A549 (cell line): Measurements from ENCODE around the gene FOS. TPM values are rescaled to one million over a fixed set of nuclear protein-coding genes. Genes with fewer than 3 reads are reported as not detected.

ENCODE experiments used
- CBX8 ChIP-seq: fragments of 200-600 bp; sonication (generic); IDR thresholded peaks from 2 replicates; pipeline ENCODE4 v1.6.1; 2016
- CEBPB ChIP-seq, 2 experiments: fragments of >200 bp in 1 of 2; sonication (Bioruptor Twin) in 1 of 2; formaldehyde crosslinking in 1 of 2; IDR thresholded peaks; 2 replicates each; pipeline ENCODE4 v1.6.1; 2012 to 2016
- CHD2 ChIP-seq: fragments of 150-350 bp; IDR thresholded peaks from 2 replicates; pipeline ENCODE4 v1.6.1; 2014; ENCODE audit warnings: low read length; ENCODE audit not compliant: partially characterized antibody
- CHD4 ChIP-seq: fragments of 200-600 bp; sonication (generic); IDR thresholded peaks from 2 replicates; pipeline ENCODE4 v1.6.1; 2016; ENCODE audit warnings: antibody characterized with exemption, mild to moderate bottlenecking, borderline replicate concordance
- EHMT2 ChIP-seq: fragments of 200-600 bp; sonication (generic); IDR thresholded peaks from 2 replicates; pipeline ENCODE4 v1.6.1; 2016; ENCODE audit warnings: antibody characterized with exemption, low read depth, mild to moderate bottlenecking, moderate library complexity
- EP300 ChIP-seq, 2 experiments: fragments of >200 bp; sonication (Bioruptor Twin); formaldehyde crosslinking; IDR thresholded peaks; 2 replicates in 1 of 2; 3 replicates in 1 of 2; pipeline ENCODE4 v1.6.1; 2016 to 2017
- ESRRA ChIP-seq: fragments of 150-350 bp; IDR thresholded peaks from 2 replicates; pipeline ENCODE4 v1.6.1; 2014; ENCODE audit warnings: mild to moderate bottlenecking, low read length, borderline replicate concordance
- FOXS1 ChIP-seq: fragments of 250-450 bp; sonication (Bioruptor Pico); IDR thresholded peaks from 2 replicates; pipeline ENCODE4 v1.5.0; 2020; ENCODE audit warnings: mild to moderate bottlenecking, moderate library complexity
- HEYL ChIP-seq: fragments of 250-450 bp; sonication (Bioruptor Pico); IDR thresholded peaks from 2 replicates; pipeline ENCODE4 v1.8.0; 2021; ENCODE audit warnings: mild to moderate bottlenecking, moderate library complexity
- HOXA7 ChIP-seq: fragments of 250-450 bp; sonication (Bioruptor Pico); IDR thresholded peaks from 2 replicates; pipeline ENCODE4 v1.5.0; 2020; ENCODE audit warnings: mild to moderate bottlenecking, moderate library complexity
- JUN ChIP-seq, 2 experiments: fragments of >200 bp; sonication (Bioruptor Twin); formaldehyde crosslinking; IDR thresholded peaks; 2 replicates in 1 of 2; 3 replicates in 1 of 2; pipeline ENCODE4 v1.6.1; 2016 to 2017
- KDM5A ChIP-seq: fragments of 200-600 bp; sonication (generic); IDR thresholded peaks from 2 replicates; pipeline ENCODE4 v1.6.1; 2016; ENCODE audit warnings: antibody characterized with exemption, mild to moderate bottlenecking
- MAFK ChIP-seq: fragments of 450-650 bp; IDR thresholded peaks from 2 replicates; pipeline ENCODE4 v1.6.1; 2014; ENCODE audit not compliant: partially characterized antibody
- MAZ ChIP-seq: fragments of 150-350 bp; IDR thresholded peaks from 2 replicates; pipeline ENCODE4 v1.6.1; 2014; ENCODE audit warnings: antibody characterized with exemption, low read depth, low read length, borderline replicate concordance
- MYC ChIP-seq: IDR thresholded peaks from 2 replicates; pipeline ENCODE4 v1.6.1; 2012; ENCODE audit warnings: mild to moderate bottlenecking, inconsistent platforms, low read length, improper control_type of control experiment, borderline replicate concordance
- NFE2L2 ChIP-seq: fragments of 150-350 bp; conservative IDR thresholded peaks from 2 replicates; pipeline ENCODE4 v1.6.1; 2014; ENCODE audit warnings: low read length
- NR3C1 ChIP-seq: fragments of >200 bp; sonication (Bioruptor Twin); formaldehyde crosslinking; IDR thresholded peaks from 3 replicates; pipeline ENCODE4 v1.6.1; 2017
- RAD21 ChIP-seq, 2 experiments: fragments of >200 bp in 1 of 2; sonication (Bioruptor Twin) in 1 of 2; formaldehyde crosslinking in 1 of 2; IDR thresholded peaks in 1 of 2; conservative IDR thresholded peaks in 1 of 2; 2 replicates in 1 of 2; 3 replicates in 1 of 2; pipeline ENCODE4 v1.6.1; 2012 to 2018; ENCODE audit warnings: inconsistent platforms in 1 of 2
- RARB ChIP-seq: fragments of 250-450 bp; sonication (Bioruptor Pico); IDR thresholded peaks from 2 replicates; pipeline ENCODE4 v1.8.0; 2021; ENCODE audit warnings: mild to moderate bottlenecking, moderate library complexity
- RNF2 ChIP-seq: fragments of 200-600 bp; sonication (generic); IDR thresholded peaks from 2 replicates; pipeline ENCODE4 v1.6.1; 2016; ENCODE audit warnings: low read depth, mild to moderate bottlenecking, antibody characterized with exemption, moderate library complexity, borderline replicate concordance
- SREBF2 ChIP-seq: fragments of 450-650 bp; IDR thresholded peaks from 2 replicates; pipeline ENCODE4 v1.6.1; 2014; ENCODE audit warnings: mild to moderate bottlenecking, moderate library complexity
- TFCP2L1 ChIP-seq: fragments of 250-450 bp; sonication (Bioruptor Pico); IDR thresholded peaks from 2 replicates; pipeline ENCODE4 v1.5.0; 2021; ENCODE audit warnings: mild to moderate bottlenecking
- polyA plus RNA-seq, 4 experiments: library from polyadenylated mRNA; depleted of rRNA in 3 of 4; stranded (reverse); fragments of >200 nt; fragmentation: RNase III in 1 of 4; extraction: RNeasy Plus Mini Kit Qiagen cat#74134 plus additional on column Dnase treatment in 1 of 4; gene quantifications; 2 replicates in 3 of 4; 3 replicates in 1 of 4; pipeline ENCODE4 v1.2.3, GENCODE V29; 2011 to 2017
- TF ChIP-seq, protein P1 (sequence below): fragments of 200-600 bp; sonication (generic); IDR thresholded peaks from 2 replicates; pipeline ENCODE4 v1.6.1; 2016; ENCODE audit warnings: antibody characterized with exemption, mild to moderate bottlenecking, moderate library complexity
- TF ChIP-seq, protein P2 (sequence below): IDR thresholded peaks from 2 replicates; pipeline ENCODE4 v1.6.1; 2012
- TF ChIP-seq, protein P3 (sequence below): fragments of >200 bp; sonication (Bioruptor Twin); formaldehyde crosslinking; IDR thresholded peaks from 3 replicates; pipeline ENCODE4 v1.5.1; 2016
- TF ChIP-seq, protein P4 (sequence below): fragments of 150-350 bp; IDR thresholded peaks from 2 replicates; pipeline ENCODE4 v1.6.1; 2014; ENCODE audit warnings: low read depth, mild to moderate bottlenecking, low read length

The FOS gene
- polyA plus RNA-seq, 2 of the 4 experiments (the other 2 are of a cell fraction): 4.2 to 256 TPM

GRCh38 chr14:75283833-75284563 lies 5.4 kb downstream of the FOS start (continued):
- TF ChIP-seq, protein P1, sequence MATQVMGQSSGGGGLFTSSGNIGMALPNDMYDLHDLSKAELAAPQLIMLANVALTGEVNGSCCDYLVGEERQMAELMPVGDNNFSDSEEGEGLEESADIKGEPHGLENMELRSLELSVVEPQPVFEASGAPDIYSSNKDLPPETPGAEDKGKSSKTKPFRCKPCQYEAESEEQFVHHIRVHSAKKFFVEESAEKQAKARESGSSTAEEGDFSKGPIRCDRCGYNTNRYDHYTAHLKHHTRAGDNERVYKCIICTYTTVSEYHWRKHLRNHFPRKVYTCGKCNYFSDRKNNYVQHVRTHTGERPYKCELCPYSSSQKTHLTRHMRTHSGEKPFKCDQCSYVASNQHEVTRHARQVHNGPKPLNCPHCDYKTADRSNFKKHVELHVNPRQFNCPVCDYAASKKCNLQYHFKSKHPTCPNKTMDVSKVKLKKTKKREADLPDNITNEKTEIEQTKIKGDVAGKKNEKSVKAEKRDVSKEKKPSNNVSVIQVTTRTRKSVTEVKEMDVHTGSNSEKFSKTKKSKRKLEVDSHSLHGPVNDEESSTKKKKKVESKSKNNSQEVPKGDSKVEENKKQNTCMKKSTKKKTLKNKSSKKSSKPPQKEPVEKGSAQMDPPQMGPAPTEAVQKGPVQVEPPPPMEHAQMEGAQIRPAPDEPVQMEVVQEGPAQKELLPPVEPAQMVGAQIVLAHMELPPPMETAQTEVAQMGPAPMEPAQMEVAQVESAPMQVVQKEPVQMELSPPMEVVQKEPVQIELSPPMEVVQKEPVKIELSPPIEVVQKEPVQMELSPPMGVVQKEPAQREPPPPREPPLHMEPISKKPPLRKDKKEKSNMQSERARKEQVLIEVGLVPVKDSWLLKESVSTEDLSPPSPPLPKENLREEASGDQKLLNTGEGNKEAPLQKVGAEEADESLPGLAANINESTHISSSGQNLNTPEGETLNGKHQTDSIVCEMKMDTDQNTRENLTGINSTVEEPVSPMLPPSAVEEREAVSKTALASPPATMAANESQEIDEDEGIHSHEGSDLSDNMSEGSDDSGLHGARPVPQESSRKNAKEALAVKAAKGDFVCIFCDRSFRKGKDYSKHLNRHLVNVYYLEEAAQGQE: no peak; the same call in 1 of the 2 replicates
- TF ChIP-seq NFE2L2 (peak; percentile 83), CHD4 (no peak; the same call in 1 of the 2 replicates), SREBF2 (no peak), RARB (no peak; the same call in 1 of the 2 replicates), HEYL (CRISPR knock-in tag) (0 out of 2 replicates have a peak, but pooled peaks have one; percentile 8), RNF2 (no peak), CEBPB (IDR thresholded peaks at IDR 0.05) (0 out of 4 replicates have a peak, but pooled peaks have one; percentile 5 to 16), HOXA7 (CRISPR knock-in tag) (no peak; the same call in 1 of the 2 replicates), EP300 (IDR thresholded peaks at IDR 0.05) (no peak), MAFK (peak; percentile 82), NR3C1 (no peak), CBX8 (no peak), KDM5A (no peak), RAD21 (conservative IDR thresholded peaks at IDR 0.05 in 1 of 2, IDR thresholded peaks at IDR 0.05 in 1 of 2) (no peak), MYC (no peak), CHD2 (peak; percentile 26), ESRRA (no peak), FOXS1 (CRISPR knock-in tag) (no peak), JUN (IDR thresholded peaks at IDR 0.05) (no peak), EHMT2 (no peak), TFCP2L1 (peak; percentile 58), MAZ (no peak)
- TF ChIP-seq, protein P2, sequence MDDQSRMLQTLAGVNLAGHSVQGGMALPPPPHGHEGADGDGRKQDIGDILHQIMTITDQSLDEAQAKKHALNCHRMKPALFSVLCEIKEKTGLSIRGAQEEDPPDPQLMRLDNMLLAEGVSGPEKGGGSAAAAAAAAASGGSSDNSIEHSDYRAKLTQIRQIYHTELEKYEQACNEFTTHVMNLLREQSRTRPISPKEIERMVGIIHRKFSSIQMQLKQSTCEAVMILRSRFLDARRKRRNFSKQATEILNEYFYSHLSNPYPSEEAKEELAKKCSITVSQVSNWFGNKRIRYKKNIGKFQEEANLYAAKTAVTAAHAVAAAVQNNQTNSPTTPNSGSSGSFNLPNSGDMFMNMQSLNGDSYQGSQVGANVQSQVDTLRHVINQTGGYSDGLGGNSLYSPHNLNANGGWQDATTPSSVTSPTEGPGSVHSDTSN: no peak
- TF ChIP-seq, protein P3, sequence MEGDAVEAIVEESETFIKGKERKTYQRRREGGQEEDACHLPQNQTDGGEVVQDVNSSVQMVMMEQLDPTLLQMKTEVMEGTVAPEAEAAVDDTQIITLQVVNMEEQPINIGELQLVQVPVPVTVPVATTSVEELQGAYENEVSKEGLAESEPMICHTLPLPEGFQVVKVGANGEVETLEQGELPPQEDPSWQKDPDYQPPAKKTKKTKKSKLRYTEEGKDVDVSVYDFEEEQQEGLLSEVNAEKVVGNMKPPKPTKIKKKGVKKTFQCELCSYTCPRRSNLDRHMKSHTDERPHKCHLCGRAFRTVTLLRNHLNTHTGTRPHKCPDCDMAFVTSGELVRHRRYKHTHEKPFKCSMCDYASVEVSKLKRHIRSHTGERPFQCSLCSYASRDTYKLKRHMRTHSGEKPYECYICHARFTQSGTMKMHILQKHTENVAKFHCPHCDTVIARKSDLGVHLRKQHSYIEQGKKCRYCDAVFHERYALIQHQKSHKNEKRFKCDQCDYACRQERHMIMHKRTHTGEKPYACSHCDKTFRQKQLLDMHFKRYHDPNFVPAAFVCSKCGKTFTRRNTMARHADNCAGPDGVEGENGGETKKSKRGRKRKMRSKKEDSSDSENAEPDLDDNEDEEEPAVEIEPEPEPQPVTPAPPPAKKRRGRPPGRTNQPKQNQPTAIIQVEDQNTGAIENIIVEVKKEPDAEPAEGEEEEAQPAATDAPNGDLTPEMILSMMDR: no peak
- TF ChIP-seq, protein P4, sequence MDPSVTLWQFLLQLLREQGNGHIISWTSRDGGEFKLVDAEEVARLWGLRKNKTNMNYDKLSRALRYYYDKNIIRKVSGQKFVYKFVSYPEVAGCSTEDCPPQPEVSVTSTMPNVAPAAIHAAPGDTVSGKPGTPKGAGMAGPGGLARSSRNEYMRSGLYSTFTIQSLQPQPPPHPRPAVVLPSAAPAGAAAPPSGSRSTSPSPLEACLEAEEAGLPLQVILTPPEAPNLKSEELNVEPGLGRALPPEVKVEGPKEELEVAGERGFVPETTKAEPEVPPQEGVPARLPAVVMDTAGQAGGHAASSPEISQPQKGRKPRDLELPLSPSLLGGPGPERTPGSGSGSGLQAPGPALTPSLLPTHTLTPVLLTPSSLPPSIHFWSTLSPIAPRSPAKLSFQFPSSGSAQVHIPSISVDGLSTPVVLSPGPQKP: no peak
